Cardiac septum (tissue), 1 donor: ENCODE results near the gene TMEM229B. TPM values are rescaled to one million over a fixed set of nuclear protein-coding genes. Genes with fewer than 3 reads are reported as not detected.

ENCODE experiments used
- DNase-seq: peaks from one replicate; pipeline ENCODE4 v3.0.0-alpha.2; 2020; ENCODE audit warnings: low spot score
- intact Hi-C: fragments of 100-400 bp; cut with DNase I; formaldehyde crosslinking; loops from one replicate; pipeline ENCODE4 v1.14.0; 2022
- long read RNA-seq: library from polyadenylated mRNA; unstranded; transcript quantifications from one replicate; pipeline ENCODE4 v2.0.0, GENCODE V29; 2021
- total RNA-seq: library from RNA; stranded (reverse); fragmentation: NEBNext Ultra II Directional; extraction: Animal tissue kit (Norgen Biotek cat#: 25700); gene quantifications from one replicate; pipeline ENCODE4 v1.2.1, GENCODE V29; 2021
- donor health status: DM: no; HTN: no; CAD: no.

The TMEM229B gene
- total RNA-seq = 1.6 TPM
- long read RNA-seq, partial matches to known transcripts = 0 of 2 reads
- long read RNA-seq, other reads (novel, unspliced or antisense) = 2 of 2 reads

DNA sequence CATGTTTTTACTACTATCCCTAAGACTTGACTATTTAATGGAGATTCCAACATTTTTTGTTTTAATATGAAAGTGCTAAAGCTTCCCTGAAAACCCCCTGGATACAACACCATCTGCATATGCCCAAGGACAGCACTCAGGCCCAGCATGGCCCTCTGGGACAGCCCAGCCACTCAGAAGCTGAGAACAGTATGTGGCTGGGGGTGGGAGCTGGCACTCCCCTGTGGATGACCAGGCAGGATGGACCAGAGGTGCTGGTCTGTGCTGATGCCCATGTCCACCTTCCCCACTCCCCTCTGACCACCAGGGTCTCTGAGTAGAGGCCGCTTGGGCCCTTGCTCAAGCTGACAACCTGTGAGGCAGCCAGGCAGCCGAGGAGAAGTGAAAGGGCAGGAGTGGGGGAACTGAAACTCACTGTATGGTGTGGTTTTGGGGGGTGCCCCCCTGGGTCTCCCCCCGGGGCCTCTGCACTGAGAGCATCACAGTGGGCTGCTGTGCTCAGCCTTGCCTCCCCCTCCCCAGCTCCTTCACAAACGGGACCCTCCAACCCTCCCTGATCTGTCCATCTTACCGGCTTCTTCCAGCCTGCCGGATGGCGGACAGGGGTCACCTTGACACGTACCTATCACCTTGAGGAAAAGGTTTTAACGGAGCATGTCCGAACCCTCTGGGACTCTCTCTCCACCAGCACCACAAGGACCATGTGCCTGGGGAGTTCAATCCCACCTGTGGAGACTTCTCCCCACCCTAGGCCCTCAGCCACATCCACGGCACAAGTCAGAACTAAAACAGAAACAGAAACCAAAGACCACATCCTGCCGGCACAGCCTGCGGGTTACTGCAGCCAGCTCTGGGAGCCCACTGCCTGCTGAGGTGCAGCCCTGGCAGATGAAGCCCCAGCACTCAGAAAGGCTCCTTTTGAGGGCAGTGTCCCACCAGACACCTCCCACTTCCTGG, at the start of gene TMEM229B:
Gene TMEM229B, minus strand, starts transcription at position 785 of the 957 bp plus-strand sequence. CDS start 14,798 bp downstream, outside the sequence.
- intact Hi-C loops = loop anchor here (5.0 kb wide), 1 partner anchor 61 kb away; no protein-coding TSS in a partner anchor
- no peak for DNase-seq

DNA sequence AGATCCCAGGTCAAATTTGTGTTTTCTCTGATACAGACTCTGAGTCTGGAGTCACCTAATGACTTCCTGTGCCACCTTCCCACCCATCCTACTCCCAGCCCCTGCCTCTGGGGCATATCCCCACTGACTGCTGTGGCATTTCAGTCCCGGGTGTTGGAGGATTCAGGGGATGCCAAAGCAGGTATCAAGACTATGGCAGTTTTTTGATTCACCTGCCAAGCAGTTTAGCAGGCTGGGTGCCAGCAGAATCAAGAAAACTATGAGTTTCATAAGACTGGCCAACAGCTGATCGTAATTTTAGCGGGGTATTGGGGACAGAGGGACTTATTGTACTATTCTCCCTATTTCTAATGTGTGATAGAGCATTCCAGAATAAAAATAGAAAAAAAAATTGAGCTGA, 49.2 kb upstream of the TMEM229B start:
- intact Hi-C loops = no loop called here
- DNase-seq = no peak

DNA sequence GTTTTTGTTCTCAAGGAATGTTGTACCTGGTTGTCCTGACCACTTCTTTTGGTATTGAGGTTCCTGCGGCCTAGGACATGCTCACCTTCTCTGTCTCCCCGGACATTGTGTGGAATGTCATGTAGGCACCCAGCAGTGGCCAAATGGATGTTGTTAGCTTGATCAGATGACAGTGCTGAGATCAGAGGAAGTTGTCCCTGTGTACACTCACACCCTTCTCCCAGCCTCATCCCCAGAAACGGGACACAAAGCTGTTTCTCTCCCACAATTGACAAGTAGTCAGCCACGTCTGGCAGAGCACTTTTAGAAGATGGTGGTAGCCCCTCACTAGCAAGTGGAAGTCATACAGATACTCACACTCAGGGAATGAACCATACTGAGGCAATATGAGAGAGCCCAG, 47.6 kb upstream of the TMEM229B start:
- no peak for DNase-seq
- intact Hi-C loops = no loop called here

DNA sequence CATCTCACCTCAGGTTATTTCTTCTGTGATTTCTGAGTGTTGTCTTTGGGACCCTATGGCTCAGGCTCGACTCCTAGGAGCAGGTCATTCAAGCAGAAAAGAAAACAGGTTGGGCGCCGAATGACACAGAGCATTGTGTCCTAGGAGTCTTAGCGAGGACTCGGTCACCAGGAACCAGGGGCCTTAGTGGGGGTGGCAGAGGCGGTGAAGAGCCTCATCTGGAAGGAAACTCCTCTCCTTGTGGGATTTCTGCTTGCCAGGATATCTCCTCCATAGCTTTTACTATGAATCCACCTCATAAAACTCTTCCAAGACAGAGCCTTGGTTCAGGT, 45.2 kb upstream of the TMEM229B start:
- intact Hi-C loops = no loop called here

GRCh38 chr14:67532998-67533753, 44.7 kb upstream of the TMEM229B start, which contains the start of gene PLEKHH1:
TSS of gene PLEKHH1 (plus strand) at chr14:67533290. CDS start at chr14:67541868, 8,578 bp downstream.
- DNase-seq = peak; percentile 88
- intact Hi-C loops = no loop called here

More for the DNA sequence above, 45.2 kb upstream of the TMEM229B start:
- DNase-seq = no peak

GRCh38 chr14:67532606-67532997, 44.1 kb upstream of the TMEM229B start:
- DNase-seq = no peak
- intact Hi-C loops = no loop called here

DNA sequence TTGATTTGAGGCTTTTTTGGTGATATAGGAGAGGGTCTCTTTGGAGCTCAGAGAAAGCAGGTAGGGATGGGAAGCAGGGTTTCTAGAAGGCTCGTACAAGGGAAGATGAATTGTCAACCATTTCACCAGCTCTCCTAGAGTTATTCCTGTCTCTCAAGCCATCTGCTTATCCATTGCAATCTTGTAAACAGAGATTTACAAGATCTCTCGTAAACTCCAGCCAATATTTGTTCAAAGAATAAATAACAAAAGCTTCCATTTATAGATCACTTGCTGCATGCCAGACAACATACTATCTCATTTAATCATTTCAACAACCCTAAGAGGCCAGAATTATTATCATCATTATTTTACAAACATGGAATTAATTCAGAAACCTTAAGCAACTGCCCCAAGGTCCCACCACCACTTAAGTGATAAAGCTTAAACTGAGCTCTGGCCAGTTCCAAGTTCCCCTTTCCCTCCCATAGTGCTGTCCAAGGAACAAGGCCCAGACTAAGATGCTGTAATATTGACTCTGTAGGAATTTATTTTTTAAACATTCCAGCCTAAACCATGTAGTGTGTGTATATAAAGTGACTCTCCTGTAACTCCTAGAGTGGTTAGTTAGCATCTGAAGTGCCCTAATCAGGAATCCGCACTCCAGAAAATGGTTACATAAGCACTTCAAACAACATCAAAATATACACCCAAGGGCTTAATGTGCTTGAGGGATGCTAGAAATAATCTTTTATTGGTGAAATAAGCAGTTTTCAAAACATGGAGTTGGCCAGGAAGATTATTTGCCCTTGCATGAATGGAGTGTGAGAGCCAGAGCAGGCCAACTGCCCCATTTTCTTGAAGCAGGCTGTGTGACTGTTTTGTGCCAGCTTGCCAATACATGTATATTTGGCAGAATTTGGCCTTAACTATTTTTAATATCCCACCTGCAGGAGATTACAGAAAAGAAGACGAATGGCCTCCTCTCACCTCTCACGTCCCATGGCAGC, 41.7 kb upstream of the TMEM229B start:
- DNase-seq = no peak
- intact Hi-C loops = loop anchor here (5.0 kb wide), 1 partner anchor 42 kb away; no protein-coding TSS in a partner anchor

DNA sequence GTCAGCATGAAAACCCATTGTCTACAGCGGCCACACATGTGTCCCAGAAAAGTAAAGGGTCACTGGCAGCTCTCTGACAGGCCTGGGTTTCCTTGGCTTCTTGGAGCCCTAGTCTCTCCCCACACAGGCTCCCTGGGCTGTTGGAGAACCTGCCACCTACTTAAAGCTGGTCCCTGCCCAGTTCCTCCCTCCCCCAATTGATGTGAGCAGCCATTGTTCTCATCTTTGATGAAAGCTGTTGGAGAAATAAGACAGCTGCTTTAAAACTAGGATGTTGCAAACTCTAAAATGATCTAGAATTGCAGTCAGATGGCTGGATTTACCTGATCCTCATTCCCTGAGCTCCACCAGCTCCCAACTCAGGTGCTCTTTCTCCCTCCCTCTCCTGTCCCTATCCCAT, 39.8 kb upstream of the TMEM229B start:
- DNase-seq = no peak
- intact Hi-C loops = loop anchor here (5.0 kb wide), 1 partner anchor 44 kb away; no protein-coding TSS in a partner anchor

GRCh38 chr14:67527756-67528155, 39.2 kb upstream of the TMEM229B start:
- no peak for DNase-seq
- intact Hi-C loops = loop anchor here (5.0 kb wide), 1 partner anchor 45 kb away; no protein-coding TSS in a partner anchor

GRCh38 chr14:67526676-67527459, 38.3 kb upstream of the TMEM229B start:
- intact Hi-C loops = loop anchor here (5.0 kb wide), 1 partner anchor 45 kb away; no protein-coding TSS in a partner anchor

GRCh38 chr14:67526181-67526580, 37.7 kb upstream of the TMEM229B start:
- DNase-seq = no peak
- intact Hi-C loops = loop anchor here (5.0 kb wide), 1 partner anchor 46 kb away; no protein-coding TSS in a partner anchor

More at GRCh38 chr14:67526676-67527459, 38.3 kb upstream of the TMEM229B start:
- no peak for DNase-seq

GRCh38 chr14:67525389-67525788, 36.9 kb upstream of the TMEM229B start:
- DNase-seq = no peak
- intact Hi-C loops = loop anchor here (5.0 kb wide), 1 partner anchor 47 kb away; no protein-coding TSS in a partner anchor

- intact Hi-C loops = no loop called here
- no peak for DNase-seq
Measured at GRCh38 chr14:67524634-67524963, 36.1 kb upstream of the TMEM229B start.

DNA sequence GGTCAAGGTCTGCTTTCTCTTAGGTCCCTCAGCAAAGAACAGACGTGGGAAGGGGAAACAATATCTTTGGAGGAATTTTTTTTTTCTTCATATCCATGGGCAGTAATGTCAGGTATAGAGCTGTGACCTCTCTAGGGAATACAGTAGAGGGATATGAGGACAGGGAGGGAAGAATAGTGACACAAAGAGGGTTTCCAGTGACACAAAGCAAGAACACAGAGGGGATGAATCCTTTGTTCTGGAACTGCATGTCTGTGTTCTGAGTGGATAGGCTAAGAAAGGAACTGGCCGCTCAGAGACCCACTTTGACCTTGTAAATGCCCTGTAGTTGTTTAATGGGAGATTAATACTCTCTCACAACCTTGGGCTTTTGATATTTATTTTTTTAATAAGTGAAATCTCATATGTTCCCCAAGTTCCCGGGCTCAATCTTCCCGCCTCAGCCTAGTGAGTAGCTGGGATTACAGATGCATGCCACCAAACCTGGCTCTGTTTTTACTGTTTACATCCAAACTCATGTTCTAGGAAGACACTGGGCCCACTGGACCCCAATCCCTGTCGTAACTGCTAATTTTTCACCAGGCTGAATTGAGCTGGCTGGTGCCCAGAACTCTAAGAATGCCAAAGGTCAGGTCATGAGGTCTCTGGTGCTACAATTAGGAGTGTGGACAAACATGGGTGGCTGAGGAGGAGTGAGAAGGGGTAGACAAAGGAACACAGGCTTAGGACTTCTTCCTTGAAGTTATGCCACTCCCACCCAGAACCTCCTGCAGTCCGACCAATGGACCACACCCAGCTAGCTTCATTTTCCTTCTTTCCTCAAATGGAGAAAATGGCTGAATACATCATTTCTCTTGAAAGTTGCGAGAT, 35.5 kb upstream of the TMEM229B start:
- intact Hi-C loops = no loop called here

DNA sequence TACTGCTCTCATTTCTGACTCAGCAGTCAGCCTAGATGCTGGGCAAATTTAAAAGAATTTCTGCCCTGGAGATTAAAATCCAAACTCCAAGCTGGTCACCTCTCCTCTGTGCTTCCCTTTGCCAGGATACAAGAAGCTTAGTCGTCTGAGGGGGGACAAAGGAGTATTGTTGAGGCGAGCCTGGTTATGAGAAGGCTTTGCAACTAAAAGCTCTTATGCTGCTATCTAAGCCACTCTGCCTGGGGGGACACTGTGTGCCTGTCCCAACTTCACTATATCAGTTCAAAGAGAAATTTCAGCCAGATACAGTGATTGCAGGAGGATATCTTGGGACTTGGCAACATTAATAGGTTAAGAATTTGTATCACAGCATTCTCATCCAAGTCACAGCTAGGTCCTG, 33.7 kb upstream of the TMEM229B start:
- DNase-seq = no peak
- intact Hi-C loops = no loop called here

More for the DNA sequence above, 35.5 kb upstream of the TMEM229B start:
- DNase-seq = no peak

DNA sequence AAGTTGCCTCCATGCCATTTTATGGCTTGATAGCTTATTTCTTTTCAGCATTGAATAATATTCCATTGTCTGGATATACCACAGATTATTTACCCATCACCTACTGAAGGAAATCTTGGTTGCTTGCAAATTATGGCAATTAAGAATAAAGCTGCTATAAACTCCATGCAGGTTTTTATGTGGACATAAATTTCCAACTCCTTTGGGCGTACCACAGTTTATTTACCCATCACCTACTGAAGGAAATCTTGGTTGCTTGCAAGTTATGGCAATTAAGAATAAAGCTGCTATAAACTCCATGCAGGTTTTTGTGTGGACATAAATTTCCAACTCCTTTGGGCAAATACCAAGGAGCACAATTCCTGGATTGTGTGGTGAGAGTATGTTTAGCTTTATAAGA, 32.0 kb upstream of the TMEM229B start:
- intact Hi-C loops = no loop called here
- no peak for DNase-seq

GRCh38 chr14:67519406-67519805, 30.9 kb upstream of the TMEM229B start:
- intact Hi-C loops = no loop called here
- no peak for DNase-seq
